Gastroesophageal sphincter (tissue), 4 donors: ENCODE measurements around the gene TSPO. TPM values are rescaled to one million over a fixed set of nuclear protein-coding genes. Genes with fewer than 3 reads are reported as not detected.

ENCODE experiments used
- ATAC-seq: fragments of 150-250 bp; one replicate; pipeline ENCODE4 v1.9.1; 2016; ENCODE audit warnings: mild to moderate bottlenecking, moderate library complexity
- H3K27ac ChIP-seq, 4 donors: fragments of 200-600 bp; sonication (generic) in 3 of 4; 1 replicate in 3 of 4; 2 replicates in 1 of 4; pipeline ENCODE4 v1.5.1; 2016 to 2019
- H3K27me3 ChIP-seq: fragments of 200-600 bp; sonication (generic); one replicate; pipeline ENCODE4 v1.5.1; 2019
- H3K36me3 ChIP-seq, 2 donors: fragments of 200-600 bp; sonication (generic); one replicate each; pipeline ENCODE4 v1.5.1; 2019; ENCODE audit warnings: control low read depth in 1 of 2
- H3K4me1 ChIP-seq, 3 donors: fragments of 200-600 bp; sonication (generic); 1 replicate in 2 of 3; 2 replicates in 1 of 3; pipeline ENCODE4 v1.5.1; 2016 to 2019; ENCODE audit warnings: control low read depth in 2 of 3
- H3K4me3 ChIP-seq, 2 donors: fragments of 200-600 bp; sonication (generic); one replicate each; pipeline ENCODE4 v1.5.1; 2019; ENCODE audit warnings: mild to moderate bottlenecking in 1 of 2, moderate library complexity in 1 of 2
- H3K9me3 ChIP-seq, 3 donors: fragments of 200-600 bp; sonication (generic); one replicate each; pipeline ENCODE4 v1.5.1; 2017 to 2019; ENCODE audit warnings: control low read depth in 2 of 3
- EP300 ChIP-seq: sonication (generic); formaldehyde crosslinking; IDR thresholded peaks from one replicate; pipeline ENCODE4 v1.6.1; 2017; ENCODE audit warnings: antibody characterized with exemption, mild to moderate bottlenecking
- POLR2A ChIP-seq, 2 donors: fragments of 450-650 bp; IDR thresholded peaks; one replicate each; pipeline ENCODE4 v1.6.1; 2017; ENCODE audit warnings: antibody characterized with exemption in 2 of 2, mild to moderate bottlenecking in 2 of 2, moderate library complexity in 1 of 2
- POLR2AphosphoS5 ChIP-seq: sonication (generic); formaldehyde crosslinking; IDR thresholded peaks from one replicate; pipeline ENCODE4 v1.6.1; 2017; ENCODE audit warnings: antibody characterized with exemption
- WGBS, 2 donors: methylation state at CpG; one replicate each; pipeline ENCODE4 v1.1.5; 2018; ENCODE audit warnings: low coverage in 1 of 2; 5-methylcytosine and 5-hydroxymethylcytosine counted together
- total RNA-seq, 4 donors: library from RNA; depleted of rRNA; stranded (reverse); fragments of >200 nt; gene quantifications; one replicate each; pipeline ENCODE4 v1.1.0, GENCODE V29; 2016
- TF ChIP-seq, protein P1 (sequence below), 4 experiments: fragments of 200-600 bp in 2 of 4; fragments of 450-650 bp in 2 of 4; sonication (generic) in 1 of 4; IDR thresholded peaks; one replicate each; pipeline ENCODE4 v1.5.1; 2017 to 2019; ENCODE audit warnings: antibody characterized with exemption in 4 of 4, mild to moderate bottlenecking in 2 of 4, moderate library complexity in 2 of 4

TSPO gene
- total RNA-seq, 4 donors from 2014 or later = 112 to 240 (median 178) TPM

DNA sequence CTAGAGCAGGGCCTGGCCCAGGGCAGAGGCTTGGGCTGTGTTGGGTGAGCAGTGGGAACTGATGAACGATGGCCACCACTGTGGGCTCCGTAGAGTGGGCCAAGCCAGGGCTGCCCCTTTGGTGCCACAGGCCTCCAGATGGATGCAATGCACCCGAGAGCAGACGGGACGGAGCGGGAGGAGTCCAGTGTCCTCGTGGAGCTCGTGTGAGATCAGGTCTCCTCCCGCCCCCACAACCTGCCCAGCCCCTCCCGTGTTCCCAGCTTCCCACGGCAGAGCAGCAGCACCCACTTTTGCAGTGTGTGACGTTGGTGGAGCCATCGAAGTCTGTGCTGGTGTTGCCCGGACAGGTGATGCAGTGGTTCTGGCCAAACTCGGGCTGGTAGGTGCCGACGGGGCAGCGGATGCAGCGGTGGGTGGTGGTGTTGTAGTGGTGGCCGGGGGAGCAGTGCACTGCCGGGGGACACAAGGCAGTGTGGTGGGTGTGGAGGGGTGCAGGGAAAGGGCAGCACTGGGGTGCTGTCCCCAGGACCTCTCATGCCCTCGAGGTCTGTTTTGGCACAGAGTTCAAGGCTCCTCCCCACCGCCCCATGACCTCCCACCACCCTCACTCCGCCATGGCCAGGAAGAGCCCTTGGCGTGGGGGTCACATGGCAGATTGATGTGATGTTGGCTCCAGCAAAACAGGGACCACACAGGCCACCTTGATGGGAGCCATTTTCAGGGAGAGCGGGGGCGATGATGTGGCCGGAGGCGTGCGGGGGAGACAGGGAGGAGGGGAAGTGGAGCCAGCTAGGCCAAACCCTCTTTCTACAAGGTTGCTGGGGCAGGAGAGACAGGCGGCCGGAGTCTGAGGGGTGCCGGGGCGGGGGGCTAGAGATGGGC, 59.5 kb downstream of the TSPO start:
- peaks cover 0 to 93% of the 10 kb centered on the region in 2 donors for H3K36me3 ChIP-seq

DNA sequence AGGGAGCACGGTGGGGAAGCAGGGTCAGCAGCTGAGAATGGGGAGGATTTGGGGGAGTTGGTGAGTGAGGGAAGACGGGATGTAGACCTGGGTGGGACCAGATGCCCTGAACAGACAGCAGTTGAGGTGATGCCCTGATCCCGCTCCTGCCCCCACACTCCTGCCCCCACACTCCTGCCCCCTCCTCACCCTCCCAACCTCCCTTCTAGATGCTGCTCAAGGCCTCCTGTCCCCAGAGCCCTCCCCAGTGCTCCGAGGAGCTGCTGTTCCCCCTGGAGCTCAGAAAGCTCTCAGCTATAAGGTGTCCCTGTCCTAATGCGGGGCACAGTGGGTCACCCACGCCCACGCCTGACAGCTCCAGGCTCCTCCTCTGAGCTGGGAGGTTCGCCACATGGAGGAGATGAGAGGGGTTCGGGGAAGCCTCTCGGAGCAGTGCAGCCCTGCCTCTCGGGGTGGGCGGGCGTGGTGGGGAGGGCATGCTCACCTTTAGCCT, 60.6 kb downstream of the TSPO start:
- 83 to 90% methylated on average over 1 to 3 of the region's 13 CpGs for WGBS, 2 donors
- no peak overlapping the region for H3K27ac ChIP-seq
- H3K27me3 ChIP-seq = no peaks in the 10 kb centered on the region
- H3K36me3 ChIP-seq = peaks cover 0 to 91% of the 10 kb centered on the region in 2 donors
- H3K9me3 ChIP-seq = no peaks in the 10 kb centered on the region
- no peak for ATAC-seq
- H3K4me1 ChIP-seq = no peaks in the 10 kb centered on the region
- no peak overlapping the region for H3K4me3 ChIP-seq
- TF ChIP-seq, protein P1, sequence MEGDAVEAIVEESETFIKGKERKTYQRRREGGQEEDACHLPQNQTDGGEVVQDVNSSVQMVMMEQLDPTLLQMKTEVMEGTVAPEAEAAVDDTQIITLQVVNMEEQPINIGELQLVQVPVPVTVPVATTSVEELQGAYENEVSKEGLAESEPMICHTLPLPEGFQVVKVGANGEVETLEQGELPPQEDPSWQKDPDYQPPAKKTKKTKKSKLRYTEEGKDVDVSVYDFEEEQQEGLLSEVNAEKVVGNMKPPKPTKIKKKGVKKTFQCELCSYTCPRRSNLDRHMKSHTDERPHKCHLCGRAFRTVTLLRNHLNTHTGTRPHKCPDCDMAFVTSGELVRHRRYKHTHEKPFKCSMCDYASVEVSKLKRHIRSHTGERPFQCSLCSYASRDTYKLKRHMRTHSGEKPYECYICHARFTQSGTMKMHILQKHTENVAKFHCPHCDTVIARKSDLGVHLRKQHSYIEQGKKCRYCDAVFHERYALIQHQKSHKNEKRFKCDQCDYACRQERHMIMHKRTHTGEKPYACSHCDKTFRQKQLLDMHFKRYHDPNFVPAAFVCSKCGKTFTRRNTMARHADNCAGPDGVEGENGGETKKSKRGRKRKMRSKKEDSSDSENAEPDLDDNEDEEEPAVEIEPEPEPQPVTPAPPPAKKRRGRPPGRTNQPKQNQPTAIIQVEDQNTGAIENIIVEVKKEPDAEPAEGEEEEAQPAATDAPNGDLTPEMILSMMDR (IDR thresholded peaks at IDR 0.05) = no peak
- no peak for TF ChIP-seq EP300
- TF ChIP-seq POLR2AphosphoS5 = no peak
- TF ChIP-seq POLR2A (IDR thresholded peaks at IDR 0.05) = no peak

More for the DNA sequence above, 59.5 kb downstream of the TSPO start:
- no peak for ATAC-seq
- TF ChIP-seq EP300 (no peak), POLR2AphosphoS5 (no peak)
- TF ChIP-seq, protein P1 (IDR thresholded peaks at IDR 0.05) = no peak
- Histone ChIP-seq H3K4me3 (no peak overlapping the region), H3K27ac (no peak overlapping the region), H3K9me3 (no peaks in the 10 kb centered on the region), H3K4me1 (no peaks in the 10 kb centered on the region), H3K27me3 (no peaks in the 10 kb centered on the region)
- 84 to 90% methylated on average over 2 to 5 of the region's 34 CpGs for whole genome bisulfite sequencing, 2 donors

DNA sequence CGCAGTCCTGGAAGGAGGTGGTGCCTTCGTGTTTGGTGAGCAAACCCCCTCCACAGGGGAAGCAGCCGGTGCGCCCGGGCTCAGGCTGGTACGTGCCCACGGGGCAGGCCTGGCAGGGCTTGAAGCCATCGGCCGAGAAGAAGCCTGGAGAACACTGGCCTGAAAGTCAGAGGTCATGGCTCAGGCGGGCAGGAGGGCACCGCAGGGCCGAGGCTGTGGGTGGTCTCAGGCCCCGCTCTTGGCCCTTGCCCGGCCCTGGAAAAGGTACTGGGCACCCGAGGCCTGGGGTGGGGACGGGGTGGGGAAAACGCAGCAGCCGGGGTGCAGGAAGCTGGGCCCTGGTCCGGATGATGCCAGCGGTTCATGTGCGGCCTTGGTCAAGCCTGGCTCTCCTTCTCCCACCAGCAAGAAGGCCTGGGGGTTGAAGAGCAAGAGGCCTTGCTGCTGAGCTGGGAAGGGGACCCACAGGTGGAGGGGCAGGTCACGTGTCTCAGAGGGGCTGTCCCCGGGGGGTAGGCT, 61.1 kb downstream of the TSPO start:
- no peak overlapping the region for H3K4me3 ChIP-seq
- ATAC-seq = no peak
- H3K27me3 ChIP-seq = no peaks in the 10 kb centered on the region
- H3K27ac ChIP-seq = no peak overlapping the region
- H3K9me3 ChIP-seq = no peaks in the 10 kb centered on the region
- H3K4me1 ChIP-seq = no peaks in the 10 kb centered on the region
- peaks cover 0 to 91% of the 10 kb centered on the region in 2 donors for H3K36me3 ChIP-seq
- TF ChIP-seq EP300 (no peak), POLR2AphosphoS5 (no peak), POLR2A (IDR thresholded peaks at IDR 0.05) (no peak)
- TF ChIP-seq, protein P1 (IDR thresholded peaks at IDR 0.05) = no peak
- WGBS, 2 donors = 80% methylated on average over 1 of the region's 23 CpGs; no CpG with 5 or more reads in 1 of the 2 donors

Other genes with a start within 250 kb of the TSPO start
- gene PACSIN2, start 136.4 kb upstream of the TSPO start, total RNA-seq = 100 to 1,000 TPM in 2 of 4 donors, 10 to 100 TPM in 2; 73.1 to 171 (median 107) TPM
- 1 to 10 TPM; 3.9 to 8.0 (median 5.4) TPM for gene TTLL1, start 62.2 kb upstream of the TSPO start, total RNA-seq
- gene BIK, start 40.8 kb upstream of the TSPO start, total RNA-seq = 1 to 10 TPM in 1 of 4 donors, not detected in 3; 1.7 TPM
- 10 to 100 TPM; 15.8 to 21.7 (median 19.2) TPM for gene MCAT, start 8.2 kb upstream of the TSPO start, total RNA-seq
- 10 to 100 TPM; 20.8 to 34.5 (median 23.4) TPM for gene TTLL12, start 35.6 kb downstream of the TSPO start, total RNA-seq
- 100 to 1,000 TPM in 2 of 4 donors, 10 to 100 TPM in 2; 37.3 to 107 (median 75.9) TPM for gene SCUBE1, start 191.8 kb downstream of the TSPO start, total RNA-seq